Activated CD4-positive, alpha-beta memory T cell treated with anti-CD3 and anti-CD28 coated beads for 36 hours (primary cell): ENCODE results near the gene PHEX. TPM values are rescaled to one million over a fixed set of nuclear protein-coding genes. Genes with fewer than 3 reads are reported as not detected.

Source experiments
- CTCF ChIA-PET: fragments of 350-600 bp; sonication (Branson Sonifier 250); formaldehyde crosslinking; loops from one replicate; lab custom pipeline; 2021; ENCODE audit warnings: antibody characterized with exemption, inconsistent platforms; lab: Charles Lee
- POLR2A ChIA-PET: fragments of 350-600 bp; sonication (Branson Sonifier 250); formaldehyde crosslinking; loops from one replicate; lab custom pipeline; 2021; ENCODE audit warnings: antibody characterized with exemption; lab: Charles Lee
- DNase-seq: peaks from one replicate; pipeline ENCODE4 v3.0.0-alpha.2; 2020
- H3K27ac Mint-ChIP-seq: one replicate; pipeline ENCODE4 v1.8.0; 2021; ENCODE audit warnings: mixed read lengths
- H3K27me3 Mint-ChIP-seq: one replicate; pipeline ENCODE4 v1.8.0; 2021; ENCODE audit warnings: mixed read lengths
- H3K36me3 Mint-ChIP-seq: one replicate; pipeline ENCODE4 v1.8.0; 2021; ENCODE audit warnings: mixed read lengths
- H3K4me1 Mint-ChIP-seq: one replicate; pipeline ENCODE4 v1.8.0; 2021; ENCODE audit warnings: low read depth, mixed read lengths
- H3K4me3 Mint-ChIP-seq: one replicate; pipeline ENCODE4 v1.8.0; 2021; ENCODE audit warnings: mild to moderate bottlenecking, mixed read lengths
- H3K9me3 Mint-ChIP-seq: one replicate; pipeline ENCODE4 v1.8.0; 2021; ENCODE audit warnings: mixed read lengths
- intact Hi-C: fragments of 100-400 bp; cut with micrococcal nuclease; formaldehyde crosslinking; loops from one replicate; pipeline ENCODE4 v1.15.1; 2023
- total RNA-seq, 2 experiments: library from RNA; stranded (reverse); gene quantifications; one replicate each; pipeline ENCODE4 v1.2.3, GENCODE V29; 2021

The PHEX gene
- total RNA-seq: 1 to 10 TPM; 2.1 to 3.2 TPM

DNA sequence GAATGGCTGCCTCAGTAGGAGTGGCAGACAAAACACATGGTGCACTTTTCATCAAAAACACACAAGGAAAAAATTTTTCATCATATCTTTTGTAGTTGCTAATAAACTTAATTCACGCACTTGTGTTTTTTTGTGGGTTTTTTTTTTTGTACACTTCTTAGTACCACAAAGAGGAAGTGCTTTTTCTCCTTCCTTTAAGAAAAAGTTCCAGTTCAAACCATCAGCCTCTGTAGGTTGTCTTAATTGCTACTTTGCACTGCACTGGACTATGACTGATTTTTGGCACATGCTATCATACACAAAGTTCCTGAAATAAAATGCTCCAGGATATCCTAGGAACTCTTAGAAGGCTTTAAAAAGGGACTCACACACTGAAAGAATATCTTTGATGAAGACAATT lies at the start of gene PHEX:
TSS of gene PHEX (plus strand) at position 242 of the 400 bp plus-strand sequence. CDS start 681 bp downstream, outside the sequence.
- ChIA-PET CTCF (no interaction called here), POLR2A (no interaction called here)
- no peak within 1 kb of the TSS for H3K27ac Mint-ChIP-seq
- H3K4me1 Mint-ChIP-seq: peaks cover 12% of the 10 kb centered on the region
- no peak within 1 kb of the TSS for H3K4me3 Mint-ChIP-seq
- H3K27me3 Mint-ChIP-seq: no peaks in the 10 kb centered on the region
- no peaks in the 10 kb centered on the region for H3K36me3 Mint-ChIP-seq
- H3K9me3 Mint-ChIP-seq: peaks cover 2% of the 10 kb centered on the region
- intact Hi-C loops: no loop called here
- no peak for DNase-seq

DNA sequence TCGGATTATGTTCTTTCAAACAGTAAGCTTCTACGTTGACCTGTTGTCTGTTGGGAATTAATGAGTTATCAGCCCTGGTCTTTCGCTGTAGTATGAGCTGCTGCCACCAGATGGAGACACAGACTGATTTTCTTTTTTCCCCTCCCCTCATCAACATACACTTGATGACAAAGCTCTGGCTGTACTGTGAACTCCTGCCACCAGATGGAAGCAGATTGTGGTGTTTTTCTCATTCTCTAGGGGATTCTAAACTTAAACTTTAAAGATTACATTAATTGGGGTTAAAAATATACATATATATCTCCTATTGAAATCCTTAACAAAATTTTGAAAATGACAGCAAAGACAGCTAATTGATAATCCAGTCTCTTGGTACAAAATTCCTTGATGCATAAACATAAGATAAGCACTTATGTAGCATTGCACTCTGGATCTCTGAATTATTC lies 46.8 kb upstream of the PHEX start:
- Mint-ChIP-seq H3K27ac (peak overlapping the region; percentile 45), H3K27me3 (no peaks in the 10 kb centered on the region), H3K4me1 (peaks cover 18% of the 10 kb centered on the region), H3K9me3 (no peaks in the 10 kb centered on the region), H3K36me3 (peaks cover 15% of the 10 kb centered on the region), H3K4me3 (no peak overlapping the region)
- POLR2A ChIA-PET: interaction anchor here (0.6 kb wide), 1 partner anchor 147 kb away, joined by 3 read pairs; no protein-coding TSS in a partner anchor
- DNase-seq: peak; percentile 77
- CTCF ChIA-PET: interaction anchor here (0.5 to 2.8 kb wide), 32 partner anchors 12 to 1333 kb away, joined by 3 to 40 read pairs (median 5); partner anchors contain the start of gene MBTPS2
- intact Hi-C loops: loop anchor here (1.0 to 5.0 kb wide), 5 partner anchors 42 to 763 kb away; no protein-coding TSS in a partner anchor

DNA sequence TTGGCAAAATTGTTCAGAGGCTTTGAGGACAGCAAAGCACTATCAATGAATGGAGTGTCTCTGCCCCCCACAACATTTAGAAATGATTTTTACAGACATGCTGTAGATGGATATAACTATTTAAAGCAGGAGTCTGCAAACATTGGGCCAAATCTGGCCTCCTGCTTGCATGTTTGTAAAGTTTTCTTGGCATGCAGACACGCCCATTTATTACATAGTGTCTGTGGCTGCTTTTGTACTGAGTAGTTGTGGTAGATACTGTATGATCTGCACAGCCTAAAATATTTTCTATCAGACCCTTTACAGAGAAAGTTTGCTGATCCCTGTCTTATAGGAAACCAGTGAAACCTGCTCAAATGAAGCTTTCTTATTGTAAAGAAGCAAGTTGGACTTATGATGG lies 45.5 kb upstream of the PHEX start:
- Mint-ChIP-seq H3K36me3 (peaks cover 21% of the 10 kb centered on the region), H3K27me3 (no peaks in the 10 kb centered on the region), H3K9me3 (no peaks in the 10 kb centered on the region), H3K4me1 (peaks cover 27% of the 10 kb centered on the region), H3K4me3 (no peak overlapping the region), H3K27ac (no peak overlapping the region)
- ChIA-PET CTCF (interaction anchor here (1.8 kb wide), 1 partner anchor 18 kb away, joined by 5 read pairs; no protein-coding TSS in a partner anchor), POLR2A (no interaction called here)
- DNase-seq: no peak
- intact Hi-C loops: loop anchor here (5.0 kb wide), 2 partner anchors 41 to 96 kb away; no protein-coding TSS in a partner anchor

DNA sequence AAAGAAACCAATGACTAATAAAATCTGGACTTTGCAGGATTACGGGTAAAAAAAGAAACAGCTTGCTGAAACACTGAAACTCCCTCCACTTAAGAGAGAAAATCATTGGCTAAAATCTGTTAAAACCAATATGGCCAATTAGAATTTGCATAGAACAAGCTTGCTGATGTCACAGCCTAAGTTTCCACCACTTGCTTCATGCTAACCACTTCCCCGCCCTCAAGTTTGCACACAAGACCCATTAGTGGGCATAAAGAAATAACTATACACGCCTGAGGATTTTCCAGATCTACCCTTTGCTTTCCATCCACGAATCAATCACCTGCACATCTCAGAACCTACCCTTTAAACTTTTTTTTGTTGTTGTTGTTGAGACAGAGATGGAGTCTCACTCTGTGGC lies 42.7 kb upstream of the PHEX start:
- Mint-ChIP-seq H3K9me3 (no peaks in the 10 kb centered on the region), H3K4me1 (peaks cover 28% of the 10 kb centered on the region), H3K27ac (peak overlapping the region; percentile 70), H3K27me3 (no peaks in the 10 kb centered on the region), H3K36me3 (peaks cover 33% of the 10 kb centered on the region), H3K4me3 (no peak overlapping the region)
- ChIA-PET CTCF (interaction anchor here (0.6 to 0.8 kb wide), 2 partner anchors 146 to 678 kb away, joined by 3 to 9 read pairs; no protein-coding TSS in a partner anchor), POLR2A (no interaction called here)
- peak; percentile 48 for DNase-seq
- intact Hi-C loops: loop anchor here (1.0 to 5.0 kb wide), 3 partner anchors 38 to 93 kb away; no protein-coding TSS in a partner anchor

DNA sequence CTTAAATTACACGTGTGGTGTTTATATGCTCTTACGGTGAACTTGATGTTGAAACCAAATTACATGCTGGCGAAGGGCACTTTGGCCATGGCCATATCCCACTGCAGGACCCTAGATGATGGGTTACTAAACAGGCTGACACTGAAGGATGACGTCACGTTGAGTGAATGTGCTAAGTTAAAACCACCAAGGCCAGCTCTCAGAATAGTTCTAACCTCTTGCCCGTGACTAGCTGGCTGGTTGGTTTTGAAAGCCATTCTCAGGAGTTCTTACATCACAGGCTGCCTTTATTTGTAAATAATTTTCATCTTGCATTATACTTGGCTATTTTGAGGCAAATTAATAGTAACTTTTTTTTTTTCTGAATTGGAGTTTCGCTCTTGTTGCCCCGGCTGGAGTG lies 41.3 kb upstream of the PHEX start:
- Mint-ChIP-seq H3K4me1 (peaks cover 33% of the 10 kb centered on the region), H3K27me3 (no peaks in the 10 kb centered on the region), H3K9me3 (no peaks in the 10 kb centered on the region), H3K4me3 (no peak overlapping the region), H3K27ac (peak overlapping the region; percentile 42), H3K36me3 (peaks cover 35% of the 10 kb centered on the region)
- DNase-seq: no peak
- POLR2A ChIA-PET: no interaction called here
- intact Hi-C loops: loop anchor here (2.0 kb wide), 1 partner anchor 70 kb away; no protein-coding TSS in a partner anchor
- CTCF ChIA-PET: interaction anchor here (0.7 kb wide), 1 partner anchor 601 kb away, joined by 4 read pairs; no protein-coding TSS in a partner anchor

DNA sequence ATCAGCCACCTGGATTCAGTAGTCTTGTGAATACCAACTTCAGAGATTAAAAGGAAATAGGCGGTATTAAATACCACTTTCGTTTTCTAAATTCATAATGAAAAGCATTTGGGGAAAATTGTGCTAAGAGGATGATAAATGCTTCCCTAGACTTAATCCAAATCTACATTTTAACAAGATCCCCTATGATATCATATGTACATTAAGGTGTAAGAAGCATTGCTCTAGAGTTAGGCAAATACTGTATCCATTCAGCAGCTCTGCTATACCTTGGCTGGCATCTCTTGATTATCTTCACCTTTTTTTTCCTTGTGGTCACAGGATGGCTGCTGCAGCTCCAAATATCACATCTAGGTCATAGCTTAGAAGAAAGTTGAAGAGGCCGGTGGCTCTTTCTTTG lies 40.6 kb upstream of the PHEX start:
- Mint-ChIP-seq H3K4me1 (peaks cover 39% of the 10 kb centered on the region), H3K36me3 (peaks cover 34% of the 10 kb centered on the region), H3K27ac (peak overlapping the region; percentile 49)

DNA sequence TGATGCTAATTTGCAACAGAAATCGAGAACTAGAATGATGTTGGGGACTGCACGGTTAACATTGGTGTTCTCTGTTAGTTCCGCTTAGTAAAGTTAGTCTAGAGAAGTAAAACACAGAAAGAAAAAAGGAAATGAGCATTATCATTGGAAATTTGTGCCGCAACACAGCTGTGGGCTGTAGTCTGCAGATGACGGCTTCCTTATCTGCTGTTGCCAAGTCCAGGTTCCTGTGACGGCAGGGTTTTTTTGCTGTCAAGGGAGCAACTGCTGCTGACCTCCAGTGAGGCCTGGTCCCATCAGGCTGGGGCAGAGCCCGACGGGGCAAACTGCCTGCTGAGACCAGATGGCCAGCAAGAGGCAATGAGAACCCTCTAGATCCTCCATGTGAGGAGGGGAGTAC lies 38.9 kb upstream of the PHEX start:
- peak overlapping the region; percentile 23 for H3K27ac Mint-ChIP-seq
- no peaks in the 10 kb centered on the region for H3K9me3 Mint-ChIP-seq
- POLR2A ChIA-PET: no interaction called here
- peaks cover 30% of the 10 kb centered on the region for H3K36me3 Mint-ChIP-seq
- intact Hi-C loops: no loop called here
- no peak overlapping the region for H3K4me3 Mint-ChIP-seq
- CTCF ChIA-PET: no interaction called here
- no peaks in the 10 kb centered on the region for H3K27me3 Mint-ChIP-seq
- peaks cover 53% of the 10 kb centered on the region for H3K4me1 Mint-ChIP-seq
- no peak for DNase-seq

More for the DNA sequence above, 40.6 kb upstream of the PHEX start:
- ChIA-PET CTCF (no interaction called here), POLR2A (no interaction called here)
- H3K27me3 Mint-ChIP-seq: no peaks in the 10 kb centered on the region
- DNase-seq: no peak
- intact Hi-C loops: loop anchor here (2.0 kb wide), 1 partner anchor 69 kb away; no protein-coding TSS in a partner anchor
- H3K9me3 Mint-ChIP-seq: no peaks in the 10 kb centered on the region
- H3K4me3 Mint-ChIP-seq: no peak overlapping the region

DNA sequence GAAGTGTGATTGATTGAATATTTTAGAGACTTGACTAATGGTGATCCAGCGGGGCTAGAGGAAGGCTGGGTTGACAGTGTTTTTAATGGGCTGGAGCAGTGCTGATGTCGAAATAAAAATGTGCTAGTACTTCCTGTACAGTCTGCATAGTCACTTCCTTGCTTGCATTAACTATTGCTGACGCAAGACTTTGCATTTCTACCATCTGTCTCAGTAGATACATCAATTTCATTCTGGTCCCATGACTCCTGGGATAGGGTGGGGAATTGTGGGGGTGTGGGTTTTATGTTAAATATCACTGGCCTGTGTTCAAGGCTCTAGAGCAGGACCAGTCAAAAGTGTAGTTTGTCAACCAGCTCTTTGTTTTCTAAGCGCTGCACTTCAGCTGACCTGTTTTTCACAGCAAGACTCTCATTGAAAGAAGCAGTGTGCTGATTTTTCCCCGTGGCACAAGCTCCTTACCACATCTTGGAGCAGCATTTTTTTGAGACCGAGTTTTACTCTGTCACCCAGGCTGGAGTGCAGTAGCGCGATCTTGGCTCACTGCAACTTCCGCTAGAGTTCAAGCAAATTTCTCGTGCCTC lies 35.2 kb upstream of the PHEX start:
- H3K9me3 Mint-ChIP-seq: no peaks in the 10 kb centered on the region
- intact Hi-C loops: no loop called here
- no peak overlapping the region for H3K4me3 Mint-ChIP-seq
- H3K4me1 Mint-ChIP-seq: peaks cover 27% of the 10 kb centered on the region
- peak overlapping the region; percentile 49 for H3K27ac Mint-ChIP-seq
- peaks cover 15% of the 10 kb centered on the region for H3K36me3 Mint-ChIP-seq
- POLR2A ChIA-PET: no interaction called here
- DNase-seq: no peak
- CTCF ChIA-PET: interaction anchor here (1.5 kb wide), 1 partner anchor 11 kb away, joined by 3 read pairs; no protein-coding TSS in a partner anchor
- no peaks in the 10 kb centered on the region for H3K27me3 Mint-ChIP-seq

DNA sequence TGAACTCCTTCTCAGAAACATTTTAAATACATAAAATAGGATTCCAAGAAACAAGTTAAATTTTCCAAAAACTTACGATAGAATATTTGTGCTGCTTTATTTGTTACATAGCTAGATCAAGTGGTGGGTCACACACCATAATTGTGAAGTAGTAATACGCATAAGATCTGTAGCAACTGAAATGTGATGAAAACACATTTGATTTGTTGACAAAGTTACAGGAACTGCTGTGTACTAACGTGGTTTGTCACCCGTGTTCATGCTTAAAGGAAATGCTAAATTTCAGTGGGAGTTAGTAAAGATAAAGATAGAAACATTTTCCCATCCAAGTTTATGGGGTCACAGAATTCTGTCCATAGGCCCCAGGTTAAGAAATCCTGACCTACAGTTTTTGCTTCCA lies 34.1 kb upstream of the PHEX start:
- H3K4me1 Mint-ChIP-seq: peaks cover 27% of the 10 kb centered on the region
- H3K4me3 Mint-ChIP-seq: no peak overlapping the region
- no peaks in the 10 kb centered on the region for H3K9me3 Mint-ChIP-seq
- H3K27ac Mint-ChIP-seq: no peak overlapping the region
- ChIA-PET CTCF (interaction anchor here (1.5 kb wide), 1 partner anchor 13 kb away, joined by 3 read pairs; no protein-coding TSS in a partner anchor), POLR2A (no interaction called here)
- no peaks in the 10 kb centered on the region for H3K27me3 Mint-ChIP-seq
- H3K36me3 Mint-ChIP-seq: peaks cover 14% of the 10 kb centered on the region
- intact Hi-C loops: no loop called here
- DNase-seq: no peak

DNA sequence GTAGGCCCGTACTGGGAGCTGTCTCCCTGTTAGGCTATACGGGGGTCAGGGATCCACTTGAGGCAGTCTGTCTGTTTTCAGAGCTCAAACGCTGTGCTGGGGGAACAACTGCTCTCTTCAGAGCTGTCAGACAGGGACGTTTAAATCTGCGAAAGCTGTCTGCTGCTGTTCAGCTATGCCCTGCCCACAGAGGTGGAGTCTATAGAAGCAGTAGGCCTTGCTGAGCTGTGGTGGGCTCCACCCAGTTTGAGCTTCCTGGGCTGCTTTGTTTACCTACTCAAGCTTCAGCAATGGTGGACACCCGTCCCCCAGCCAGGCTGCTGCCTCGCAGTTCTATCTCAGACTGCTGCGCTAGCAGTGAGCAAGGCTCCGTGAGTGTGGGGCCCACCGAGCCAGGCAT lies 27.3 kb upstream of the PHEX start:
- ChIA-PET CTCF (interaction anchor here (2.1 kb wide), 1 partner anchor 19 kb away, joined by 5 read pairs; no protein-coding TSS in a partner anchor), POLR2A (no interaction called here)
- Mint-ChIP-seq H3K27me3 (no peaks in the 10 kb centered on the region), H3K4me1 (no peaks in the 10 kb centered on the region), H3K9me3 (no peaks in the 10 kb centered on the region), H3K36me3 (peaks cover 19% of the 10 kb centered on the region), H3K27ac (no peak overlapping the region), H3K4me3 (no peak overlapping the region)
- no peak for DNase-seq
- intact Hi-C loops: no loop called here

DNA sequence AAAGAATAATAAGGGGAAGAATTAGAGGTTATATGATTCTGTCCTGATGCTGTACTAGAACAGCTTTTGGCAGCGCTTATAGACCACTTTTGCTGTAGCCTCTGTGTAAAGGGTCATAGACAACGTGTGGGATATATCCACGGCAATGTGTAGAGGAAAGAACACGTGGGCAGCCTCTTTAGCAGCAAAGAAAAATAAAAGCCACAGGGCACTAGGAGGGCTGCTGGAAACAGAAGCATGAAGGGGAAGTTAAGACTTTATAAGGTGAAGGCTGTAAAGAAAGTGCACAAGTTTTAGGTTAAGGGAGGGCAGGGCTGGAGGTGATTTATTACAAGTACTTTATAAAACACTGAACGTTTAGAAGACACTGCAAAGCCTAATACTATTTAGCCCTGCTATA lies 20.1 kb upstream of the PHEX start:
- POLR2A ChIA-PET: no interaction called here
- H3K4me3 Mint-ChIP-seq: no peak overlapping the region
- H3K9me3 Mint-ChIP-seq: no peaks in the 10 kb centered on the region
- no peaks in the 10 kb centered on the region for H3K27me3 Mint-ChIP-seq
- peaks cover 3% of the 10 kb centered on the region for H3K36me3 Mint-ChIP-seq
- H3K27ac Mint-ChIP-seq: no peak overlapping the region
- no peaks in the 10 kb centered on the region for H3K4me1 Mint-ChIP-seq
- intact Hi-C loops: no loop called here
- no peak for DNase-seq
- CTCF ChIA-PET: no interaction called here

DNA sequence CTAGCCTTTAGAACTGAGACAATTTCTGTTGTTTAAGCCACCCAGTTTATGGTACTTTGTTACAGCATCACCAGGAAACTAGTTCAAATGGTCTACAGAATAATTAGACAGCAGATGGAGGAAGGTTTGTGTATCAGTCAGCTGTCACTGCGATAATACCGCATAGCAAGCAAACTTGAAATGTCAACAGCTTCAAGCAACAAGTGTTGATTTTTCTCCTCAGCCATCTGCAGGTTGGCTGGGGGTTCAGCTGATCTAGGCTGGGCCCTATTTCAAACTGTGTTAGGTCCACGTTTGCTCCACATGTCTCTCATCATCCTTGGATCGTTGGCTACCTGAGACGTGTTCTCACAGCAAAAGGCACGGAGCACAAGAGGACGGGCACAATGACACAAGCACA lies 19.2 kb upstream of the PHEX start:
- no peak for DNase-seq
- POLR2A ChIA-PET: no interaction called here
- Mint-ChIP-seq H3K36me3 (peaks cover 3% of the 10 kb centered on the region), H3K27me3 (no peaks in the 10 kb centered on the region), H3K4me3 (no peak overlapping the region), H3K4me1 (no peaks in the 10 kb centered on the region), H3K27ac (no peak overlapping the region), H3K9me3 (no peaks in the 10 kb centered on the region)
- CTCF ChIA-PET: no interaction called here
- intact Hi-C loops: no loop called here
